Activated gamma-delta T cell treated with anti-CD3 and anti-CD28 coated beads, Interleukin-2, amount 50 U/mL, for 16 hours (primary cell): Measurements from ENCODE around the gene NPLOC4.
"Not testable (repeated sequence)": the region's sequence is repeated elsewhere in the genome, so short reads cannot be mapped to it uniquely, and the experiment has no call there.

Source experiments
- DNase-seq: peaks from one replicate; pipeline ENCODE4 v3.0.0-alpha.2; 2020; ENCODE audit warnings: low read depth

Gene NPLOC4

GRCh38 chr17:81636505-81637288 is at the start of gene NPLOC4, which contains the start of gene TSPAN10:
TSS of gene NPLOC4 (minus strand) at chr17:81637112. CDS start at chr17:81636930, 182 bp downstream.
TSS of gene TSPAN10 (plus strand) at chr17:81637196. CDS start at chr17:81642413, 5,217 bp downstream.
- peak; percentile 74 for DNase-seq

GRCh38 chr17:81686614-81687013 is 49.7 kb upstream of the NPLOC4 start:
- no peak for DNase-seq

- DNase-seq = no peak
Measured at GRCh38 chr17:81685108-81685507, 48.2 kb upstream of the NPLOC4 start.

- DNase-seq = no peak
Measured at GRCh38 chr17:81684442-81684911, 47.6 kb upstream of the NPLOC4 start.

- DNase-seq = peak; percentile 94
Measured at GRCh38 chr17:81683584-81684441, 46.9 kb upstream of the NPLOC4 start, which contains the start of the genes ARL16 and HGS. TSS of gene ARL16 (minus strand) at chr17:81683797. CDS start at chr17:81683753, 44 bp downstream. TSS of gene HGS (plus strand) at chr17:81684011. CDS start at chr17:81684067, 56 bp downstream.

- no peak for DNase-seq
Measured at GRCh38 chr17:81683208-81683583, 46.3 kb upstream of the NPLOC4 start.

GRCh38 chr17:81682565-81683207 is 45.8 kb upstream of the NPLOC4 start:
- DNase-seq = no peak

GRCh38 chr17:81681672-81682071 is 44.8 kb upstream of the NPLOC4 start:
- DNase-seq = no peak

- DNase-seq = no peak
Measured at GRCh38 chr17:81680150-81680549, 43.2 kb upstream of the NPLOC4 start.

GRCh38 chr17:81676906-81677305 is 40.0 kb upstream of the NPLOC4 start:
- DNase-seq = no peak

- DNase-seq = not testable (repeated sequence)
Measured at GRCh38 chr17:81675515-81676221, 38.8 kb upstream of the NPLOC4 start.

GRCh38 chr17:81673561-81674258 is 36.8 kb upstream of the NPLOC4 start:
- no peak for DNase-seq

- DNase-seq = no peak
Measured at GRCh38 chr17:81672954-81673353, 36.0 kb upstream of the NPLOC4 start.

GRCh38 chr17:81672504-81672903 is 35.6 kb upstream of the NPLOC4 start:
- DNase-seq = no peak

- no peak for DNase-seq
Measured at GRCh38 chr17:81667754-81668153, 30.8 kb upstream of the NPLOC4 start.

GRCh38 chr17:81666342-81667191 is 29.7 kb upstream of the NPLOC4 start, which contains the start of the genes CCDC137 and OXLD1:
TSS of gene CCDC137 (plus strand) at chr17:81666737. CDS start at chr17:81666767, 30 bp downstream.
TSS of gene OXLD1 (minus strand) at chr17:81666605. CDS start at chr17:81666577, 28 bp downstream.
- DNase-seq = peak; percentile 89

- no peak for DNase-seq
Measured at GRCh38 chr17:81666092-81666341, 29.1 kb upstream of the NPLOC4 start.

- no peak for DNase-seq
Measured at GRCh38 chr17:81665205-81666091, 28.5 kb upstream of the NPLOC4 start.

- DNase-seq = no peak
Measured at GRCh38 chr17:81664051-81664470, 27.1 kb upstream of the NPLOC4 start.
